GM19397 (cell line): Measurements from ENCODE around the gene ABO.
"Not testable (repeated sequence)": the region's sequence is repeated elsewhere in the genome, so short reads cannot be mapped to it uniquely, and the experiment has no call there.

Experiments used
- ATAC-seq: cut with Tn5 transposase; IDR thresholded peaks from one replicate; pipeline ENCODE4 v1.9.1; 2021; ENCODE audit warnings: mild to moderate bottlenecking, moderate library complexity; ENCODE audit not compliant: unreplicated experiment

Gene ABO

GRCh38 chr9:133247632-133248031 lies 27.4 kb downstream of the ABO start:
- no peak for ATAC-seq

GRCh38 chr9:133246991-133247390 lies 28.0 kb downstream of the ABO start:
- ATAC-seq: no peak

- ATAC-seq: no peak
These were observed 28.4 kb downstream of the ABO start for GRCh38 chr9:133246562-133246961.

- no peak for ATAC-seq
These were observed 32.0 kb downstream of the ABO start for GRCh38 chr9:133242991-133243390.

- no peak for ATAC-seq
These were observed 32.8 kb downstream of the ABO start for GRCh38 chr9:133242241-133242640.

- no peak for ATAC-seq
These were observed 35.4 kb downstream of the ABO start for GRCh38 chr9:133239533-133240090.

GRCh38 chr9:133238851-133239532 lies 36.0 kb downstream of the ABO start:
- no peak for ATAC-seq

- no peak for ATAC-seq
These were observed 36.6 kb downstream of the ABO start for GRCh38 chr9:133238272-133238850.

- no peak for ATAC-seq
These were observed 37.8 kb downstream of the ABO start for GRCh38 chr9:133237035-133237731.

GRCh38 chr9:133236291-133237034 lies 38.5 kb downstream of the ABO start:
- not testable (repeated sequence) for ATAC-seq

- no peak for ATAC-seq
These were observed 39.3 kb downstream of the ABO start for GRCh38 chr9:133235549-133236222.

GRCh38 chr9:133234577-133235322 lies 40.3 kb downstream of the ABO start:
- ATAC-seq: no peak

- ATAC-seq: no peak
These were observed 41.1 kb downstream of the ABO start for GRCh38 chr9:133233681-133234432.

GRCh38 chr9:133231934-133232568 lies 43.0 kb downstream of the ABO start:
- ATAC-seq: not testable (repeated sequence)

- not testable (repeated sequence) for ATAC-seq
These were observed 44.5 kb downstream of the ABO start for GRCh38 chr9:133230514-133230913.

GRCh38 chr9:133230093-133230492 lies 44.9 kb downstream of the ABO start:
- no peak for ATAC-seq

- not testable (repeated sequence) for ATAC-seq
These were observed 46.4 kb downstream of the ABO start for GRCh38 chr9:133228474-133229193.

GRCh38 chr9:133227996-133228395 lies 47.0 kb downstream of the ABO start:
- ATAC-seq: not testable (repeated sequence)
